CD8-positive, alpha-beta memory T cell (primary cell): ENCODE measurements around the gene MMP17. TPM values are rescaled to one million over a fixed set of nuclear protein-coding genes. Genes with fewer than 3 reads are reported as not detected.

ENCODE experiments used
- CTCF ChIA-PET: fragments of 350-600 bp; sonication (Branson Sonifier 250); formaldehyde crosslinking; loops from one replicate; lab custom pipeline; 2021; ENCODE audit warnings: antibody characterized with exemption; lab: Charles Lee
- POLR2A ChIA-PET: fragments of 350-600 bp; sonication (Branson Sonifier 250); formaldehyde crosslinking; loops from one replicate; lab custom pipeline; 2021; ENCODE audit warnings: antibody characterized with exemption; lab: Charles Lee
- DNase-seq, 5 donors: peaks; one replicate each; pipeline versions ENCODE4 v3.0.0 to v3.0.0-alpha.2; 2020 to 2022; ENCODE audit warnings: mixed read lengths in 1 of 5
- H3K27ac ChIP-seq: one replicate; pipeline ENCODE4 v1.7.0; 2013; ENCODE audit warnings: low read depth, mild to moderate bottlenecking, low read length, moderate library complexity
- H3K27me3 ChIP-seq: 2 replicates; pipeline ENCODE4 v1.7.0; 2013; ENCODE audit warnings: low read length, mild to moderate bottlenecking; ENCODE audit not compliant: insufficient read depth, poor library complexity, severe bottlenecking
- H3K36me3 ChIP-seq: 2 replicates; pipeline ENCODE4 v1.7.0; 2013; ENCODE audit warnings: mild to moderate bottlenecking, low read length, moderate library complexity; ENCODE audit not compliant: insufficient read depth
- H3K4me1 ChIP-seq: 2 replicates; pipeline ENCODE4 v1.7.0; 2013; ENCODE audit warnings: mild to moderate bottlenecking, low read length, moderate library complexity; ENCODE audit not compliant: insufficient read depth
- H3K4me3 ChIP-seq: 2 replicates; pipeline ENCODE4 v1.7.0; 2013; ENCODE audit warnings: mild to moderate bottlenecking, low read length
- H3K9me3 ChIP-seq: 2 replicates; pipeline ENCODE4 v1.7.0; 2013; ENCODE audit warnings: mild to moderate bottlenecking, low read length
- H3K27ac Mint-ChIP-seq, 8 donors: one replicate each; pipeline ENCODE4 v1.8.0; 2020 to 2021; ENCODE audit warnings: mixed read lengths in 8 of 8, mild to moderate bottlenecking in 6 of 8, inconsistent platforms in 3 of 8, moderate library complexity in 3 of 8
- H3K27me3 Mint-ChIP-seq, 2 donors: one replicate each; pipeline ENCODE4 v1.8.0; 2020 to 2021; ENCODE audit warnings: mixed read lengths in 2 of 2, mild to moderate bottlenecking in 1 of 2, moderate library complexity in 1 of 2
- H3K36me3 Mint-ChIP-seq, 3 donors: one replicate each; pipeline ENCODE4 v1.8.0; 2020 to 2021; ENCODE audit warnings: mixed read lengths in 3 of 3, inconsistent platforms in 1 of 3, mild to moderate bottlenecking in 1 of 3
- H3K4me1 Mint-ChIP-seq, 3 donors: one replicate each; pipeline ENCODE4 v1.8.0; 2020 to 2021; ENCODE audit warnings: mixed read lengths in 3 of 3, inconsistent platforms in 1 of 3, mild to moderate bottlenecking in 1 of 3
- H3K4me3 Mint-ChIP-seq, 7 donors: one replicate each; pipeline ENCODE4 v1.8.0; 2020 to 2021; ENCODE audit warnings: mixed read lengths in 7 of 7, mild to moderate bottlenecking in 6 of 7, moderate library complexity in 4 of 7, inconsistent platforms in 2 of 7
- H3K9me3 Mint-ChIP-seq, 5 donors: one replicate each; pipeline ENCODE4 v1.8.0; 2020 to 2022; ENCODE audit warnings: mixed read lengths in 5 of 5, mild to moderate bottlenecking in 3 of 5, moderate library complexity in 2 of 5, inconsistent platforms in 1 of 5
- polyA plus RNA-seq: library from polyadenylated mRNA; unstranded; fragments of 300-500 nt; fragmentation: Illumina TruSeq; gene quantifications from one replicate; pipeline ENCODE4 v1.2.3, GENCODE V29; 2021
- total RNA-seq, 2 experiments: library from RNA; stranded (reverse); gene quantifications; one replicate each; pipeline ENCODE4 v1.2.3, GENCODE V29; 2021

The MMP17 gene
- total and polyA plus RNA-seq, 3 experiments from 2014 or later, result 0.29 TPM; not detected in 2

DNA sequence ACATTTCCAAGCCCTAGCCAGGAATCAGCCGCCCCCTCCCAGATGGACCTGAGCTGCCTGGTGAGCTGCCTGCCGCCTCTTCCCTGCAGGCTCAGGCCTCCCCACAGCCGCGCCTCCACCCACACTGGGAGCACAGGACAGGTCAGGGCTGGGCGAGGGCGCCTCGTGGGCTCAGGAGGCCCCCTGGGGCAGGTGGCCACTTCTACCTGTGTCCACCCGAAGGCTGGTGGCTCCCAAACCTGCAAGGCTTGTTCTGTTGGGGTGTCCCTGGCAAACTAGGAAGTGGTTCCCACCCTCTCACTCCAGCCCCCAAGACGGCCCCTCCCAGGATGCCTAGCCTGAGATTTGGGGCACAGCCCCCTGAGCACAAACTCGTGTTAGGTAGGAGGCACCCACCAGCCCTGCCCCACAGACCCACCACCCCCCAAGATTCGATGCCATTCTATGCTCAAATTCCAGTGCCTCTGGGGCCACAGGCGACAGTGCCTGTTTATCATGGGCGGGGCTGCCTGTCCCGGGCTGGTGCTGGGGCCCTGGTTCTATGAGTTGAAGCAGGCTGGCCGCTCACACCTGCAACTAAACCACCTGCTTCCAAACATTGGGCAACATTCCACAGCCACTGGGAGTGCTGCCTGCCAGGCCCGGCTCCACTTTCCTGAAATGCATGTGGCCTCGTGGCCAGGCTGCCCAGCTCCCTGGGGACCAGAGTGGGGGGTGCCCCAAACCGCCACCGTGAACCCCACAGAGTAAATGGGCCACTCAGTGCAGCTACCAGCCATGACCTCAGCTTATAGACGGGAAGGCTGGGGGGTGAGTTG is 6.8 kb downstream of the MMP17 start:
- Mint-ChIP-seq H3K27ac (no peak overlapping the region), H3K4me1 (peaks cover 0 to 10% (median 5%) of the 10 kb centered on the region in 3 donors), H3K36me3 (no peaks in the 10 kb centered on the region), H3K27me3 (peaks cover 12 to 14% of the 10 kb centered on the region in 2 donors), H3K4me3 (no peak overlapping the region), H3K9me3 (no peaks in the 10 kb centered on the region)
- no peak overlapping the region for H3K4me3 ChIP-seq
- H3K27ac ChIP-seq, result no peak overlapping the region
- no peak for DNase-seq
- ChIA-PET POLR2A (no interaction called here), CTCF (no interaction called here)
- no peaks in the 10 kb centered on the region for H3K4me1 ChIP-seq
- no peaks in the 10 kb centered on the region for H3K36me3 ChIP-seq
- no peaks in the 10 kb centered on the region for H3K27me3 ChIP-seq
- H3K9me3 ChIP-seq, result no peaks in the 10 kb centered on the region

DNA sequence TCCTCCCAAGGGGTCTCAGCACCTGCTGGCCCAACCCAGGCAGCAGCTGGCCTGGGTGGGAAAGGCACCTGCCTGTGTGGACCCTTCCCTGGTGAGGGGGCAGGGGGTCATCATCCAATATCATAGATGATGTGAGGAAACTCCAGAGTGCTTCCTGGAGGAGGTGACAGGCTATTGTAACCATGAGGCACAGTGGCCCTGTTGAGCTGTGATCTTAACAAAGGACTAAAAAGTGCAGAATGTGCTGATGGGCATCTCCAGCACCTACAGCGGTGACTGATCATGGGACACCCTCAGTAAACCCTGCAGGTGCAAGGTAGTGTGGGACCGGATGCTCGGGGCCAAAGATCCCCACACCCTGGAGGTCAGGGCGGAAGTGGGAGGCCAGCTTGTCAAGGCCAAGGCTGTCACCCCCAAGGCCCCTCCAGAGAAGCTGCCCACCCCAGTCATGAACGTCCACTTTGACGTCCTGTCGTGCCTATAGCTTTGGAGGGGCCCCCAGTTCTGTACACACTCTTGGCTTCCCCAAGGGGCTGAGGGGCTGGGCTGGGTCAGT is 7.5 kb downstream of the MMP17 start:
- CTCF ChIA-PET, result no interaction called here
- no peak overlapping the region for H3K27ac Mint-ChIP-seq
- H3K27me3 ChIP-seq, result no peaks in the 10 kb centered on the region
- H3K4me3 Mint-ChIP-seq, result no peak overlapping the region
- H3K4me1 Mint-ChIP-seq, result peaks cover 0 to 8% (median 5%) of the 10 kb centered on the region in 3 donors
- DNase-seq, result no peak
- no peaks in the 10 kb centered on the region for H3K9me3 Mint-ChIP-seq
- H3K36me3 ChIP-seq, result no peaks in the 10 kb centered on the region
- peaks cover 12 to 14% of the 10 kb centered on the region in 2 donors for H3K27me3 Mint-ChIP-seq
- H3K27ac ChIP-seq, result no peak overlapping the region
- no peaks in the 10 kb centered on the region for H3K36me3 Mint-ChIP-seq
- no peaks in the 10 kb centered on the region for H3K9me3 ChIP-seq
- H3K4me1 ChIP-seq, result no peaks in the 10 kb centered on the region
- H3K4me3 ChIP-seq, result no peak overlapping the region
- POLR2A ChIA-PET, result no interaction called here

DNA sequence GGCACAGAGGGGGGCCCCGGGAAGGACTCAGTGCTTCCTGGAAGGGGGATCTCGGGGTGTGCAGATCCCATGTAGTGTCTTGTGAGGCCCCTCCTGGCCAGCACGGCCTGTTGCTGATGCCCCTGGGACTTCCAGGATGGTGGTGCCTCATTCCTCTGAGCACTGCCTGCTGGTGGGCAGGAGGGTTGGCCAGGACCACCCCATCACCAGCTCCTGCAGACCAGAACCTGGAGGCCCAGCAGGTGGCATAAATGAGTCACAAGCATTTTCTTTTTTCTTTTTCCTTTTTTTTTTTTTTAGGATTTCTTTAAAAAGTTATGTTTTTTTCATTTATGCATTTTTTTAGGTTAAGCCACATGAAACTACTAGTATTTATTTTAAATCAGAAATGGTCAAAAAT is 8.0 kb downstream of the MMP17 start:
- H3K36me3 ChIP-seq, result no peaks in the 10 kb centered on the region
- H3K9me3 ChIP-seq, result no peaks in the 10 kb centered on the region
- H3K4me1 ChIP-seq, result no peaks in the 10 kb centered on the region
- POLR2A ChIA-PET, result no interaction called here
- H3K27me3 Mint-ChIP-seq, result peaks cover 8 to 14% of the 10 kb centered on the region in 2 donors
- CTCF ChIA-PET, result no interaction called here
- no peaks in the 10 kb centered on the region for H3K27me3 ChIP-seq
- H3K4me3 Mint-ChIP-seq, result no peak overlapping the region
- peaks cover 0 to 3% (median under 1%) of the 10 kb centered on the region in 3 donors for H3K4me1 Mint-ChIP-seq
- no peak for DNase-seq
- H3K4me3 ChIP-seq, result no peak overlapping the region
- no peaks in the 10 kb centered on the region for H3K36me3 Mint-ChIP-seq
- H3K9me3 Mint-ChIP-seq, result no peaks in the 10 kb centered on the region
- no peak overlapping the region for H3K27ac Mint-ChIP-seq
- no peak overlapping the region for H3K27ac ChIP-seq

GRCh38 chr12:131836714-131837397 is 8.7 kb downstream of the MMP17 start:
- Mint-ChIP-seq H3K27me3 (peaks cover 8 to 10% of the 10 kb centered on the region in 2 donors), H3K4me1 (no peaks in the 10 kb centered on the region), H3K9me3 (no peaks in the 10 kb centered on the region), H3K4me3 (no peak overlapping the region), H3K36me3 (no peaks in the 10 kb centered on the region), H3K27ac (no peak overlapping the region)
- no peak overlapping the region for H3K4me3 ChIP-seq
- no peaks in the 10 kb centered on the region for H3K27me3 ChIP-seq
- H3K4me1 ChIP-seq, result no peaks in the 10 kb centered on the region
- no peaks in the 10 kb centered on the region for H3K9me3 ChIP-seq
- no peak overlapping the region for H3K27ac ChIP-seq
- ChIA-PET POLR2A (no interaction called here), CTCF (no interaction called here)
- DNase-seq, result no peak
- no peaks in the 10 kb centered on the region for H3K36me3 ChIP-seq

GRCh38 chr12:131840643-131841416 is 12.6 kb downstream of the MMP17 start:
- Mint-ChIP-seq H3K36me3 (no peaks in the 10 kb centered on the region), H3K9me3 (no peaks in the 10 kb centered on the region), H3K4me3 (no peak overlapping the region), H3K27me3 (no peaks in the 10 kb centered on the region), H3K27ac (no peak overlapping the region), H3K4me1 (no peaks in the 10 kb centered on the region)
- Histone ChIP-seq H3K36me3 (no peaks in the 10 kb centered on the region), H3K27ac (no peak overlapping the region), H3K9me3 (no peaks in the 10 kb centered on the region), H3K27me3 (no peaks in the 10 kb centered on the region), H3K4me1 (no peaks in the 10 kb centered on the region), H3K4me3 (no peak overlapping the region)
- DNase-seq, result no peak
- ChIA-PET POLR2A (no interaction called here), CTCF (no interaction called here)

DNA sequence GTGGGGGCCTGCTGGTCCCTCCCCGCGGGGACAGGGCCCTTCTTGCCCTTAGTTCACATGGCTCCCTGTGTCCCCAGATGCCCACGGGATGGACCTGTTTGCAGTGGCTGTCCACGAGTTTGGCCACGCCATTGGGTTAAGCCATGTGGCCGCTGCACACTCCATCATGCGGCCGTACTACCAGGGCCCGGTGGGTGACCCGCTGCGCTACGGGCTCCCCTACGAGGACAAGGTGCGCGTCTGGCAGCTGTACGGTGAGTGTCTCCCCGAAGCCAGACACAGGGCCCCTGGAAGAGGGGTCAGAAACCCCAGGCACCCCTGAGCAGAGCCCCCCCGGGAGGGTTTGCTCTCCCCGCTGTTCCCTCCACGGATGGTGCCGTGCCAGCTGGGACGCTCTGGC is 13.4 kb downstream of the MMP17 start:
- H3K36me3 ChIP-seq, result no peaks in the 10 kb centered on the region
- Mint-ChIP-seq H3K27me3 (peaks cover 0 to 2% of the 10 kb centered on the region in 2 donors), H3K27ac (no peak overlapping the region), H3K36me3 (no peaks in the 10 kb centered on the region), H3K4me1 (no peaks in the 10 kb centered on the region), H3K9me3 (no peaks in the 10 kb centered on the region), H3K4me3 (no peak overlapping the region)
- H3K27ac ChIP-seq, result no peak overlapping the region
- H3K27me3 ChIP-seq, result no peaks in the 10 kb centered on the region
- ChIA-PET POLR2A (no interaction called here), CTCF (no interaction called here)
- no peaks in the 10 kb centered on the region for H3K9me3 ChIP-seq
- DNase-seq, result no peak
- no peak overlapping the region for H3K4me3 ChIP-seq
- H3K4me1 ChIP-seq, result no peaks in the 10 kb centered on the region

DNA sequence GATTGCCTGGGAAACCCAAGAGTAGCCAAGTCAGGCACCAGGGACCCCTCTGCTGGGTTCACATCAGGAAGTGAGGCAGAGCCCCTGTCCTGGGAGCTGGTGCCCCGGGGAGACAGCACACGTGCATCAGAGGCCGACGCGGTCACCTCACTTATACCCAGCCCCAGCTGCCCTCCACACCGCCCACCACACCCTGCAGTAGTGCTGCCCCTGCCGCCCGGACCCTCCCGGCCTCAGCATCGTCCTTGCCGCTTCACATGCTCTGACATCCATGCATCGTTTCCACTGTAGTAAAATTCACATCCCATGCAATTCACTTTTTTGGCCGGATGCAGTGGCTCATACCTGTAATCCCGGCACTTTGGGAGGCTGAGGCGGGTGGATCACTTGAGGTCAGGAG is 14.0 kb downstream of the MMP17 start:
- Histone ChIP-seq H3K27ac (no peak overlapping the region), H3K4me3 (no peak overlapping the region), H3K27me3 (no peaks in the 10 kb centered on the region), H3K36me3 (no peaks in the 10 kb centered on the region), H3K9me3 (no peaks in the 10 kb centered on the region), H3K4me1 (no peaks in the 10 kb centered on the region)
- Mint-ChIP-seq H3K9me3 (no peaks in the 10 kb centered on the region), H3K4me3 (no peak overlapping the region), H3K4me1 (no peaks in the 10 kb centered on the region), H3K36me3 (no peaks in the 10 kb centered on the region), H3K27ac (no peak overlapping the region), H3K27me3 (peaks cover 0 to 2% of the 10 kb centered on the region in 2 donors)
- CTCF ChIA-PET, result no interaction called here
- POLR2A ChIA-PET, result no interaction called here
- no peak for DNase-seq

DNA sequence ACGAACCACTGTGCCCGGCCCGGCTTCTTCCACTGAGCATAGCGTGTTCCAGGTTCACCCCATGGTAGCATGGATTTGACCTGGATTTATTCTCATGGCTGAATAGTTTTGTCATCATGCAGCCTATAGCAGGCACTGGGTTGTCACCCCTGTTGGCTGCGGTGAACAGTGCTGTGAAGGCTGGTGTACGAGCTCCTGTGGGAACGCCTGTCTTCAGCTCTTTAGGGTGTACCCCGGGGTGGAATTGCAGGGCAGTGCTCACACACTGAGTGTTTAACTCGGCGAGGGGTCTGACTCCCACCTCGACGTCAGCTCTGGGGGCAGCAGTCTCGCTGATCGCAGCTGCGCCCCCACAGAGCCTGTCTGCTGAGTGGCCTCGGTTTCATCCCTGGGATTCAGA is 15.3 kb downstream of the MMP17 start:
- Mint-ChIP-seq H3K27ac (no peak overlapping the region), H3K9me3 (no peaks in the 10 kb centered on the region), H3K4me3 (no peak overlapping the region), H3K36me3 (no peaks in the 10 kb centered on the region), H3K4me1 (no peaks in the 10 kb centered on the region), H3K27me3 (peaks cover 0 to 2% of the 10 kb centered on the region in 2 donors)
- H3K4me3 ChIP-seq, result no peak overlapping the region
- POLR2A ChIA-PET, result no interaction called here
- H3K27me3 ChIP-seq, result no peaks in the 10 kb centered on the region
- no peak overlapping the region for H3K27ac ChIP-seq
- no peaks in the 10 kb centered on the region for H3K9me3 ChIP-seq
- H3K36me3 ChIP-seq, result no peaks in the 10 kb centered on the region
- H3K4me1 ChIP-seq, result no peaks in the 10 kb centered on the region
- DNase-seq, result no peak
- CTCF ChIA-PET, result no interaction called here
